Hepatocyte (in vitro differentiated cells): ENCODE results near the gene RECK. TPM values are rescaled to one million over a fixed set of nuclear protein-coding genes. Genes with fewer than 3 reads are reported as not detected.

ENCODE experiments used
- DNase-seq: peaks from one replicate; pipeline ENCODE4 v3.0.0-alpha.2; 2016; ENCODE audit warnings: low spot score
- H2AFZ ChIP-seq: fragments of 200-600 bp; sonication (generic); 2 replicates; pipeline ENCODE4 v1.6.0; 2016; ENCODE audit warnings: antibody characterized with exemption, mild to moderate bottlenecking
- H3K27ac ChIP-seq: fragments of 200-600 bp; sonication (generic); 2 replicates; pipeline ENCODE4 v1.5.1; 2016; ENCODE audit warnings: mild to moderate bottlenecking
- H3K27me3 ChIP-seq: fragments of 200-600 bp; sonication (generic); 2 replicates; pipeline ENCODE4 v1.6.1; 2016
- H3K36me3 ChIP-seq: fragments of 200-600 bp; sonication (generic); replicated peaks from 2 replicates; pipeline ENCODE4 v1.5.1; 2016; ENCODE audit warnings: low read depth; ENCODE audit not compliant: insufficient read depth
- H3K4me1 ChIP-seq: fragments of 200-600 bp; sonication (generic); 2 replicates; pipeline ENCODE4 v1.5.1; 2016; ENCODE audit warnings: mild to moderate bottlenecking, moderate library complexity; ENCODE audit not compliant: insufficient read depth
- H3K4me2 ChIP-seq: fragments of 200-600 bp; sonication (generic); 2 replicates; pipeline ENCODE4 v1.6.0; 2016
- H3K4me3 ChIP-seq: fragments of 200-600 bp; sonication (generic); 2 replicates; pipeline ENCODE4 v1.5.1; 2016; ENCODE audit warnings: mild to moderate bottlenecking
- H3K79me2 ChIP-seq: fragments of 200-600 bp; sonication (generic); 2 replicates; pipeline ENCODE4 v1.6.0; 2017; ENCODE audit warnings: mild to moderate bottlenecking
- H3K9me2 ChIP-seq: fragments of 200-600 bp; sonication (generic); replicated peaks from 2 replicates; pipeline ENCODE4 v1.6.0; 2017; ENCODE audit warnings: mild to moderate bottlenecking; ENCODE audit not compliant: insufficient read depth
- H3K9me3 ChIP-seq: fragments of 200-600 bp; sonication (generic); 2 replicates; pipeline ENCODE4 v1.5.1; 2016; ENCODE audit warnings: low read depth, mild to moderate bottlenecking
- H4K20me1 ChIP-seq: fragments of 200-600 bp; sonication (generic); 2 replicates; pipeline ENCODE4 v1.6.0; 2016; ENCODE audit warnings: mild to moderate bottlenecking; ENCODE audit not compliant: insufficient read depth, poor library complexity, severe bottlenecking
- CTCF ChIP-seq: fragments of 200-600 bp; sonication (generic); IDR thresholded peaks from 2 replicates; pipeline ENCODE4 v1.5.1; 2016; ENCODE audit warnings: antibody characterized with exemption, mild to moderate bottlenecking; ENCODE audit not compliant: poor library complexity
- EZH2 ChIP-seq: fragments of 200-600 bp; sonication (generic); IDR thresholded peaks from 2 replicates; pipeline ENCODE4 v1.6.1; 2016; ENCODE audit warnings: antibody characterized with exemption, mild to moderate bottlenecking, borderline replicate concordance
- EZH2phosphoT487 ChIP-seq: fragments of 200-600 bp; sonication (generic); IDR thresholded peaks from one replicate; pipeline ENCODE4 v1.6.1; 2018; ENCODE audit warnings: antibody characterized with exemption, mild to moderate bottlenecking, low read depth, moderate library complexity; ENCODE audit not compliant: unreplicated experiment, severe bottlenecking
- WGBS: methylation state at CpG from one replicate; pipeline ENCODE4 v1.1.6; 2016; ENCODE audit warnings: low lambda C conversion rate; ENCODE audit errors: missing lambda C conversion rate; 5-methylcytosine and 5-hydroxymethylcytosine counted together
- polyA plus RNA-seq: library from polyadenylated mRNA; unstranded; fragments of >200 nt; fragmentation: Nextera tagmentation; extraction: Ambion mirVana; gene quantifications from 2 replicates; pipeline ENCODE4 v1.2.1, GENCODE V29; 2016
- total RNA-seq: library from RNA; depleted of rRNA; stranded (reverse); fragments of >200 nt; gene quantifications from 2 replicates; pipeline ENCODE4 v1.2.3, GENCODE V29; 2014

RECK gene
- total and polyA plus RNA-seq, 2 experiments from 2014 or later = 13.5 to 15.3 TPM

DNA sequence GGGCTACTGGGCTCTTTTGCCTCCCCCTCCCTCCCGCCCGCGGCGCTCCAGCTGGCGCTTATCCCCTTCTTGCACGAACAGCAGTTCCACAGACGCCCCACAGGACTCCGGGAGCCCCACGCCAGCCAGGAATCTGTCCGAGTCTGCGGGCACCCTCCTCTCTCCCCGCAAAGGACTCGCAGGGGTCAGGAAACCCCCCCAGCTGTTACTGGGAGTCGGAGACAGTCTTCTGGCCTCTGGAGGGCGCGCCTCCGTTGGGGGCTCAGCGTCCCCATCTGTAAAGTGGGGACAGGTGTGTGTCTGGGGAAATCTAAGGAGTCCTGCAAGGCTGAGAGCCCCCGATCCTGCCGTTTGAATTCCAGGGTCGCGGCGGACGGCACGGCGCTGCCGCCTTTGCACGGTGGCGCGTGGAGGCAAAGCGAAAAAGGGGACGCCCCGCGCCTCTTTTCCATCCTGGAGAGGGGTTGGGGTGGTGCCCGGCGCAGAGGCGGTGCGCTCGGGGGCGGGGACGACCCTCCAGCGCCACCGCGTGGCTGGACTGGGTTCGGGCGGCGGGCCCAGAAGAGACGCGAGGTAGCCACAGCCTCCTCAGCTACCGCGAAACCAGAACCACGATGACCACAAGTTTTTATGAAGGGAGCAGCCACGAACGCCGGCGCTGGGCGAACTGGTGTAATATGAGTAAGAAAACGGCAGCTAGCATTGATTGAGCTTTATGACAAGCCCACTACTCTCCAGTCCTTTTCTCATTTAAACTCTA, 129.6 kb downstream of the RECK start:
- peak; percentile 81 for DNase-seq

DNA sequence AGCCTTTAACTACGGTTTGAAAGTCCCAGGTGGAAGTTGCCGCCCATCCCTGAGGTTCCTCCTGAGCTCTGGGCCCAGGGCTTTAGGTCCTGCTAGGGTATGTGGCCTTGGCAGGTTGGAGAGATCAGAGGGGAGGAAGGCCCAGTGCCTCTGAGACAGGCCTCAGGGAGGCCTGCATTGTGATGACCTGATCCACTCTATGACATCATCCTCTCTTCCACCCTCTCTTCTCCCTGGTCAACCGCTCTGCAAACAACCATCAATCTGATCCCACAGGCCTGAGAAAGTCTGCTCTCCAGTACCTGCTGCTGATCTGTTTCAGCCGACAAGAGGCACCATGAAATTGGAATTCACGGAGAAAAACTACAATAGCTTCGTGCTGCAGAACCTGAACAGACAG, 132.5 kb downstream of the RECK start, which contains the start of gene CCIN:
Gene CCIN, plus strand, starts transcription at position 223 of the 400 bp plus-strand sequence. Its CDS starts 115 bp downstream, at position 338.
- no peaks in the 10 kb centered on the region for H3K9me2 ChIP-seq
- no peak within 1 kb of the TSS for H3K27ac ChIP-seq
- no peaks in the 10 kb centered on the region for H4K20me1 ChIP-seq
- H3K36me3 ChIP-seq = no peaks in the 10 kb centered on the region
- H3K9me3 ChIP-seq = no peaks in the 10 kb centered on the region
- TF ChIP-seq CTCF (no peak), EZH2 (no peak), EZH2phosphoT487 (no peak)
- H3K27me3 ChIP-seq = no peaks in the 10 kb centered on the region
- no peak for DNase-seq
- H3K79me2 ChIP-seq = no peaks in the 10 kb centered on the region
- H3K4me2 ChIP-seq = no peak within 1 kb of the TSS
- WGBS = 87% methylated on average over 6 of the region's 6 CpGs
- no peak within 1 kb of the TSS for H2AFZ ChIP-seq
- H3K4me1 ChIP-seq = peaks cover 3% of the 10 kb centered on the region
- H3K4me3 ChIP-seq = no peak within 1 kb of the TSS

More for the DNA sequence above, 129.6 kb downstream of the RECK start:
- H4K20me1 ChIP-seq = no peaks in the 10 kb centered on the region
- TF ChIP-seq CTCF (peak; percentile 94), EZH2phosphoT487 (no peak)
- H3K9me3 ChIP-seq = no peaks in the 10 kb centered on the region
- H3K4me3 ChIP-seq = peak overlapping the region; percentile 67
- no peaks in the 10 kb centered on the region for H3K36me3 ChIP-seq
- WGBS = 10% methylated on average over 50 of the region's 58 CpGs
- H3K4me1 ChIP-seq = peaks cover 20% of the 10 kb centered on the region
- peak overlapping the region; percentile 92 for H3K4me2 ChIP-seq
- H3K9me2 ChIP-seq = no peaks in the 10 kb centered on the region
- no peak overlapping the region for H3K27ac ChIP-seq
- H3K27me3 ChIP-seq = no peaks in the 10 kb centered on the region
- peak overlapping the region; percentile 86 for H2AFZ ChIP-seq
- no peaks in the 10 kb centered on the region for H3K79me2 ChIP-seq

- Histone ChIP-seq H3K36me3 (no peaks in the 10 kb centered on the region), H3K4me1 (peaks cover 3% of the 10 kb centered on the region), H3K27ac (no peak overlapping the region), H3K4me2 (no peak overlapping the region), H3K9me3 (no peaks in the 10 kb centered on the region), H2AFZ (no peak overlapping the region), H3K9me2 (no peaks in the 10 kb centered on the region), H3K4me3 (no peak overlapping the region), H3K27me3 (no peaks in the 10 kb centered on the region), H4K20me1 (no peaks in the 10 kb centered on the region), H3K79me2 (no peaks in the 10 kb centered on the region)
- TF ChIP-seq EZH2phosphoT487 (no peak), EZH2 (no peak), CTCF (no peak)
- WGBS = 92% methylated on average over 17 of the region's 17 CpGs
- no peak for DNase-seq
Measured at GRCh38 chr9:36169708-36170107, 133.0 kb downstream of the RECK start.
